Measurements from ENCODE around the gene MOSMO.

Gene MOSMO

GRCh38 chr16:22007509-22008214 lies at the start of gene MOSMO:
MOSMO (plus strand) TSS chr16:22008111; CDS start chr16:22008302, 191 bp downstream.
- no peak for TF ChIP-seq ZBTB7A (IDR thresholded peaks at IDR 0.05; ENCODE audit: low read depth)
- no peak for TF ChIP-seq CREB1 (IDR thresholded peaks at IDR 0.05; ENCODE audit: low read depth)
- TF ChIP-seq EGR1 (IDR thresholded peaks at IDR 0.05), result 0 out of 2 replicates have a peak, but pooled peaks have one; percentile 20
- TF ChIP-seq TEAD4 (IDR thresholded peaks at IDR 0.05), result no peak
- peak; percentile 25; the same call in 1 of the 2 replicates for TF ChIP-seq TAF1 (IDR thresholded peaks at IDR 0.05; ENCODE audit: low read depth)
- TF ChIP-seq EP300 (IDR thresholded peaks at IDR 0.05; ENCODE audit: borderline replicate concordance), result no peak
- no peak for TF ChIP-seq RAD21 (IDR thresholded peaks at IDR 0.05; ENCODE audit: low read depth)
- peak; percentile 73 for TF ChIP-seq NFIC (IDR thresholded peaks at IDR 0.05)
- no peak for TF ChIP-seq TCF12 (IDR thresholded peaks at IDR 0.05; ENCODE audit: low read depth)
- TF ChIP-seq, protein P1, sequence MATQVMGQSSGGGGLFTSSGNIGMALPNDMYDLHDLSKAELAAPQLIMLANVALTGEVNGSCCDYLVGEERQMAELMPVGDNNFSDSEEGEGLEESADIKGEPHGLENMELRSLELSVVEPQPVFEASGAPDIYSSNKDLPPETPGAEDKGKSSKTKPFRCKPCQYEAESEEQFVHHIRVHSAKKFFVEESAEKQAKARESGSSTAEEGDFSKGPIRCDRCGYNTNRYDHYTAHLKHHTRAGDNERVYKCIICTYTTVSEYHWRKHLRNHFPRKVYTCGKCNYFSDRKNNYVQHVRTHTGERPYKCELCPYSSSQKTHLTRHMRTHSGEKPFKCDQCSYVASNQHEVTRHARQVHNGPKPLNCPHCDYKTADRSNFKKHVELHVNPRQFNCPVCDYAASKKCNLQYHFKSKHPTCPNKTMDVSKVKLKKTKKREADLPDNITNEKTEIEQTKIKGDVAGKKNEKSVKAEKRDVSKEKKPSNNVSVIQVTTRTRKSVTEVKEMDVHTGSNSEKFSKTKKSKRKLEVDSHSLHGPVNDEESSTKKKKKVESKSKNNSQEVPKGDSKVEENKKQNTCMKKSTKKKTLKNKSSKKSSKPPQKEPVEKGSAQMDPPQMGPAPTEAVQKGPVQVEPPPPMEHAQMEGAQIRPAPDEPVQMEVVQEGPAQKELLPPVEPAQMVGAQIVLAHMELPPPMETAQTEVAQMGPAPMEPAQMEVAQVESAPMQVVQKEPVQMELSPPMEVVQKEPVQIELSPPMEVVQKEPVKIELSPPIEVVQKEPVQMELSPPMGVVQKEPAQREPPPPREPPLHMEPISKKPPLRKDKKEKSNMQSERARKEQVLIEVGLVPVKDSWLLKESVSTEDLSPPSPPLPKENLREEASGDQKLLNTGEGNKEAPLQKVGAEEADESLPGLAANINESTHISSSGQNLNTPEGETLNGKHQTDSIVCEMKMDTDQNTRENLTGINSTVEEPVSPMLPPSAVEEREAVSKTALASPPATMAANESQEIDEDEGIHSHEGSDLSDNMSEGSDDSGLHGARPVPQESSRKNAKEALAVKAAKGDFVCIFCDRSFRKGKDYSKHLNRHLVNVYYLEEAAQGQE (IDR thresholded peaks at IDR 0.05; ENCODE audit: low read depth), result peak; percentile 76
- no peak for TF ChIP-seq FOXM1 (IDR thresholded peaks at IDR 0.05; ENCODE audit: borderline replicate concordance, low read depth)
- TF ChIP-seq, protein P2, sequence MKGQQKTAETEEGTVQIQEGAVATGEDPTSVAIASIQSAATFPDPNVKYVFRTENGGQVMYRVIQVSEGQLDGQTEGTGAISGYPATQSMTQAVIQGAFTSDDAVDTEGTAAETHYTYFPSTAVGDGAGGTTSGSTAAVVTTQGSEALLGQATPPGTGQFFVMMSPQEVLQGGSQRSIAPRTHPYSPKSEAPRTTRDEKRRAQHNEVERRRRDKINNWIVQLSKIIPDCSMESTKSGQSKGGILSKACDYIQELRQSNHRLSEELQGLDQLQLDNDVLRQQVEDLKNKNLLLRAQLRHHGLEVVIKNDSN (IDR thresholded peaks at IDR 0.05), result no peak
- no peak for TF ChIP-seq YY1 (IDR thresholded peaks at IDR 0.05; ENCODE audit: low read depth)

GRCh38 chr16:21959050-21959449 lies 48.9 kb upstream of the MOSMO start:
- no peak for TF ChIP-seq MAX (IDR thresholded peaks at IDR 0.05)
- no peak for TF ChIP-seq YY1 (IDR thresholded peaks at IDR 0.05; ENCODE audit: low read depth)
- TF ChIP-seq, protein P2 (IDR thresholded peaks at IDR 0.05), result no peak
- no peak for TF ChIP-seq TAF1 (IDR thresholded peaks at IDR 0.05; ENCODE audit: low read depth)
- no peak for TF ChIP-seq FOXM1 (IDR thresholded peaks at IDR 0.05; ENCODE audit: borderline replicate concordance, low read depth)
- TF ChIP-seq RAD21 (IDR thresholded peaks at IDR 0.05; ENCODE audit: low read depth), result no peak

- TF ChIP-seq NFIC (IDR thresholded peaks at IDR 0.05) (no peak), ZBTB7A (IDR thresholded peaks at IDR 0.05; ENCODE audit: low read depth) (no peak), FOXM1 (IDR thresholded peaks at IDR 0.05; ENCODE audit: borderline replicate concordance, low read depth) (no peak), TEAD4 (IDR thresholded peaks at IDR 0.05) (no peak), CREB1 (IDR thresholded peaks at IDR 0.05; ENCODE audit: low read depth) (no peak), TAF1 (IDR thresholded peaks at IDR 0.05; ENCODE audit: low read depth) (no peak), TCF12 (IDR thresholded peaks at IDR 0.05; ENCODE audit: low read depth) (no peak), EP300 (IDR thresholded peaks at IDR 0.05; ENCODE audit: borderline replicate concordance) (no peak), CEBPB (IDR thresholded peaks at IDR 0.05) (no peak), MAX (IDR thresholded peaks at IDR 0.05) (no peak), YY1 (IDR thresholded peaks at IDR 0.05; ENCODE audit: low read depth) (no peak), RAD21 (IDR thresholded peaks at IDR 0.05; ENCODE audit: low read depth) (no peak), EGR1 (IDR thresholded peaks at IDR 0.05) (no peak)
- TF ChIP-seq, protein P1 (IDR thresholded peaks at IDR 0.05; ENCODE audit: low read depth), result no peak
- TF ChIP-seq, protein P2 (IDR thresholded peaks at IDR 0.05), result no peak
These were observed 45.4 kb upstream of the MOSMO start for GRCh38 chr16:21962475-21962874.

DNA sequence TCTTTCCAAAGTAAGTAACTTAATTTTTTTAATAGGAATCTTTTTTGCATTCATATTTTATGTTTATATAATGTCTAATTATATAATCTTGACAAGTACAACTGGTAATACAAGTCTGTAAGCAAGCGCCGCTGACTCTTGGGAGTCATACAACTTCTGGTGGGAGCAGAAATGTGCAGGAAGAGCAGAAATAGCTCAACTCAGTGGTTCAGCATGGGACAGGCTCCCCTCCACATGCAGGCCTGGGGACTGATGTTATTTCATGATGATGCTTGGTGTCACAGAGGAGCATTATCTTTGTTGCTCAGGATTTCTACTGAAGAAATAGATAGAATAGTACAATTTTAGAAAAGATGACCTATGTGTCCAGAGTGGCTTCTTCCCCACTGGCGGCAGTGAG lies 44.0 kb upstream of the MOSMO start:
- TF ChIP-seq ZBTB7A (IDR thresholded peaks at IDR 0.05; ENCODE audit: low read depth), result no peak
- no peak for TF ChIP-seq CREB1 (IDR thresholded peaks at IDR 0.05; ENCODE audit: low read depth)
- TF ChIP-seq, protein P1 (IDR thresholded peaks at IDR 0.05; ENCODE audit: low read depth), result no peak
- no peak for TF ChIP-seq TCF12 (IDR thresholded peaks at IDR 0.05; ENCODE audit: low read depth)
- TF ChIP-seq FOXM1 (IDR thresholded peaks at IDR 0.05; ENCODE audit: borderline replicate concordance, low read depth), result no peak
- no peak for TF ChIP-seq YY1 (IDR thresholded peaks at IDR 0.05; ENCODE audit: low read depth)
- TF ChIP-seq RAD21 (IDR thresholded peaks at IDR 0.05; ENCODE audit: low read depth), result no peak
- TF ChIP-seq TEAD4 (IDR thresholded peaks at IDR 0.05), result no peak
- TF ChIP-seq CEBPB (IDR thresholded peaks at IDR 0.05), result no peak
- TF ChIP-seq EGR1 (IDR thresholded peaks at IDR 0.05), result no peak
- TF ChIP-seq EP300 (IDR thresholded peaks at IDR 0.05; ENCODE audit: borderline replicate concordance), result no peak
- TF ChIP-seq, protein P2 (IDR thresholded peaks at IDR 0.05), result no peak
- no peak for TF ChIP-seq NFIC (IDR thresholded peaks at IDR 0.05)
- TF ChIP-seq MAX (IDR thresholded peaks at IDR 0.05), result no peak
- no peak for TF ChIP-seq TAF1 (IDR thresholded peaks at IDR 0.05; ENCODE audit: low read depth)
